Testis (tissue), 3 donors: Measurements from ENCODE around the gene FHL1. TPM values are rescaled to one million over a fixed set of nuclear protein-coding genes. Genes with fewer than 3 reads are reported as not detected.

ENCODE experiments used
- DNase-seq: peaks from one replicate; pipeline ENCODE4 v3.0.0-alpha.2; 2019
- H3K27ac ChIP-seq, 2 donors: fragments of 200-600 bp; sonication (generic); one replicate each; pipeline ENCODE4 v1.5.1; 2019
- H3K27me3 ChIP-seq: fragments of 200-600 bp; sonication (generic); one replicate; pipeline ENCODE4 v1.5.1; 2019
- H3K36me3 ChIP-seq: fragments of 200-600 bp; sonication (generic); one replicate; pipeline ENCODE4 v1.5.1; 2017; ENCODE audit warnings: low read depth; ENCODE audit errors: missing control alignments
- H3K4me1 ChIP-seq: fragments of 200-600 bp; sonication (generic); one replicate; pipeline ENCODE4 v1.5.1; 2019
- H3K4me3 ChIP-seq, 2 donors: fragments of 200-600 bp; sonication (generic); one replicate each; pipeline ENCODE4 v1.5.1; 2017 to 2019
- H3K9me3 ChIP-seq: fragments of 200-600 bp; sonication (generic); one replicate; pipeline ENCODE4 v1.5.1; 2017
- CTCF ChIP-seq, 3 experiments: fragments of 450-650 bp in 2 of 3; fragments of 200-600 bp in 1 of 3; sonication (generic) in 1 of 3; IDR thresholded peaks; one replicate each; pipeline ENCODE4 v1.5.1; 2016 to 2019; ENCODE audit warnings: antibody characterized with exemption in 3 of 3, mild to moderate bottlenecking in 2 of 3, moderate library complexity in 1 of 3
- POLR2A ChIP-seq: fragments of 450-650 bp; IDR thresholded peaks from one replicate; pipeline ENCODE4 v1.6.1; 2017; ENCODE audit warnings: antibody characterized with exemption, mild to moderate bottlenecking, moderate library complexity
- WGBS, 2 donors: methylation state at CpG; one replicate each; pipeline ENCODE4 v1.1.5; 2018; 5-methylcytosine and 5-hydroxymethylcytosine counted together
- intact Hi-C: fragments of 100-400 bp; cut with DNase I; formaldehyde crosslinking; loops from one replicate; pipeline ENCODE4 v1.15.1; 2023; ENCODE audit warnings: low total_unique reads
- polyA plus RNA-seq: library from polyadenylated mRNA; stranded (reverse); fragments of 350-450 nt; fragmentation: Illumina TruSeq; extraction: RNeasy Lipid Tissue Mini Kit (QIAGEN cat#74804); gene quantifications from one replicate; pipeline ENCODE4 v1.2.3, GENCODE V29; 2014; ENCODE audit warnings: low read depth, low replicate concordance; ENCODE audit not compliant: insufficient read depth
- total RNA-seq, 2 donors: library from RNA; depleted of rRNA; stranded (reverse); fragments of >200 nt; gene quantifications; one replicate each; pipeline ENCODE4 v1.2.3, GENCODE V29; 2016

Gene FHL1
- total and polyA plus RNA-seq, 3 donors from 2014 or later = 92.5 to 211 (median 98.6) TPM

- intact Hi-C loops = no loop called here
- no peak for TF ChIP-seq POLR2A
- no peak for TF ChIP-seq CTCF (IDR thresholded peaks at IDR 0.05)
- Histone ChIP-seq H3K4me1 (no peaks in the 10 kb centered on the region), H3K27me3 (no peaks in the 10 kb centered on the region), H3K27ac (no peak overlapping the region), H3K36me3 (no peaks in the 10 kb centered on the region), H3K9me3 (no peaks in the 10 kb centered on the region), H3K4me3 (no peak overlapping the region)
- DNase-seq = no peak
- WGBS, 2 donors = 69 to 93% methylated on average over 4 to 6 of the region's 6 CpGs
Observed at GRCh38 chrX:136198678-136199243, 51.4 kb downstream of the FHL1 start.

GRCh38 chrX:136199365-136199764 lies 52.0 kb downstream of the FHL1 start:
- Histone ChIP-seq H3K27me3 (no peaks in the 10 kb centered on the region), H3K9me3 (no peaks in the 10 kb centered on the region), H3K4me1 (no peaks in the 10 kb centered on the region), H3K4me3 (no peak overlapping the region), H3K27ac (no peak overlapping the region), H3K36me3 (no peaks in the 10 kb centered on the region)
- WGBS, 2 donors = 80 to 86% methylated on average over 4 of the region's 4 CpGs
- intact Hi-C loops = no loop called here
- DNase-seq = no peak
- TF ChIP-seq POLR2A = no peak
- no peak for TF ChIP-seq CTCF (IDR thresholded peaks at IDR 0.05)

GRCh38 chrX:136200466-136200865 lies 53.1 kb downstream of the FHL1 start:
- no peaks in the 10 kb centered on the region for H3K4me1 ChIP-seq
- intact Hi-C loops = no loop called here

GRCh38 chrX:136201601-136202000 lies 54.3 kb downstream of the FHL1 start:
- no peak overlapping the region for H3K4me3 ChIP-seq
- 84 to 96% methylated on average over 5 of the region's 5 CpGs for WGBS, 2 donors
- no peaks in the 10 kb centered on the region for H3K36me3 ChIP-seq
- no peaks in the 10 kb centered on the region for H3K27me3 ChIP-seq
- intact Hi-C loops = no loop called here
- TF ChIP-seq POLR2A (no peak), CTCF (IDR thresholded peaks at IDR 0.05) (no peak)
- no peaks in the 10 kb centered on the region for H3K9me3 ChIP-seq
- no peak overlapping the region for H3K27ac ChIP-seq
- H3K4me1 ChIP-seq = no peaks in the 10 kb centered on the region
- no peak for DNase-seq

More at GRCh38 chrX:136200466-136200865, 53.1 kb downstream of the FHL1 start:
- DNase-seq = no peak
- Histone ChIP-seq H3K27me3 (no peaks in the 10 kb centered on the region), H3K9me3 (no peaks in the 10 kb centered on the region), H3K36me3 (no peaks in the 10 kb centered on the region), H3K27ac (no peak overlapping the region), H3K4me3 (no peak overlapping the region)
- WGBS, 2 donors = 73 to 83% methylated on average over 2 of the region's 2 CpGs
- TF ChIP-seq POLR2A (no peak), CTCF (IDR thresholded peaks at IDR 0.05) (no peak)

GRCh38 chrX:136202889-136203288 lies 55.6 kb downstream of the FHL1 start:
- DNase-seq = no peak
- no peaks in the 10 kb centered on the region for H3K9me3 ChIP-seq
- 31 to 61% methylated on average over 5 of the region's 5 CpGs for WGBS, 2 donors
- no peak overlapping the region for H3K27ac ChIP-seq
- TF ChIP-seq CTCF (IDR thresholded peaks at IDR 0.05) (no peak), POLR2A (no peak)
- H3K27me3 ChIP-seq = no peaks in the 10 kb centered on the region
- no peak overlapping the region for H3K4me3 ChIP-seq
- H3K36me3 ChIP-seq = no peaks in the 10 kb centered on the region
- intact Hi-C loops = no loop called here
- H3K4me1 ChIP-seq = no peaks in the 10 kb centered on the region
